ENCODE results near the gene CCDC57. TPM values are rescaled to one million over a fixed set of nuclear protein-coding genes. Genes with fewer than 3 reads are reported as not detected.

Gene CCDC57
- total and polyA plus RNA-seq, 2 experiments from 2014 or later, result 10.6 to 15.3 TPM

DNA sequence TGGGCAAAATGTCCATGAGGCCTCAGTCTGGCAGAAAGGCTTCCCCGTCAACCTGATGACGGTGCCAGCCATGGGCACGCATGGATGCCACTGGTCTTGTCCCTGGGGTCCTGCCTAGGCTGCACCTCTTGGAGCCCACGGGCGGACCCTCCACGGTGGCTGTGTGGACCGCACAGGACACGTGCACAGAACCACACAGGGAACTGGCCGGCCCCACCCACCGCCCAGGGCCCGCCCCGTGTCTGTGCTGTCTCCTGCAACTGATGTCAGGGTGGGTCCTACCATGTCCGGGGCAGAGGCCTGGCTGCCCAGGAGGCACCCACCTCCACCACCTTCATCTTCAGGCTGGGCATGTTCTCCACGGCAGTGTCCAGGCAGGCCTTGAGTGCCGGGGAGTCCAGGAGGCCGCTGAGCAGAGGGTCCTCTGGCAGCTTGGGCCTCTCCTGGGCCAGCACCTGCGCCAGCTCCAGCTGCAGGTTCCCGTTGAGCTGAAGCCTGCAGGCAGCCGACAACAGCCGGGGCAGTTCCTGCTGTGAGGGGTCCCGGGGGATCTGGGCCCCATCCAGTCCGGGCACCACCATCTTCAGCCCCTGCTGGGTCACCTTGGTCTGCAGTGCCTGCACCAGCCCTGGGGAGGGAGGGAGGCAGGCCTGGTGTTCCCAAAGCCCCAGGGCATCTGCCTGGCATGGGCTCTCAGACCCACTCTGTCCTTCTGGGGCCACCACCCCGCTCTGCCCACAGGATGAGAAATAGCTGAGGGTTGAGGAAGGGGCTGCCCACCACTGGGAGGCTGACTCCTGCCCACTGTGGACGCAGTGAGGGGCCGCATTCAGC is 126.5 kb downstream of the CCDC57 start:
- H4K20me1 ChIP-seq (ENCODE audit: insufficient read depth), result no peaks in the 10 kb centered on the region
- 93 to 98% methylated on average over 21 to 24 of the region's 25 CpGs for WGBS, 2 experiments (ENCODE audit: low coverage in 1 of 2, low lambda C conversion rate in 2 of 2, missing lambda C conversion rate in 2 of 2)
- no peak overlapping the region for H2AFZ ChIP-seq
- DNase-seq, result no peak
- no peak for TF ChIP-seq EZH2 (IDR thresholded peaks at IDR 0.05; ENCODE audit: insufficient read depth, poor library complexity, severe bottlenecking)
- TF ChIP-seq EZH2phosphoT487 (IDR thresholded peaks at IDR 0.05; ENCODE audit: insufficient read depth, low read depth), result no peak
- no peaks in the 10 kb centered on the region for H3K79me2 ChIP-seq (ENCODE audit: insufficient read depth)
- no peaks in the 10 kb centered on the region for H3K9me2 ChIP-seq (ENCODE audit: insufficient read depth)
- no peaks in the 10 kb centered on the region for H3K4me1 ChIP-seq (ENCODE audit: insufficient read depth)
- peaks cover 7% of the 10 kb centered on the region; the same call in 1 of the 2 replicates for H3K36me3 ChIP-seq (ENCODE audit: low read depth)
- no peak overlapping the region for H3K9ac ChIP-seq
- no peak overlapping the region for H3K4me3 ChIP-seq
- no peak overlapping the region for H3K4me2 ChIP-seq (ENCODE audit: unreplicated experiment)
- no peaks in the 10 kb centered on the region for H3K9me3 ChIP-seq (ENCODE audit: low read depth)
- no peak overlapping the region for H3K27ac ChIP-seq
- no peaks in the 10 kb centered on the region for H3F3A ChIP-seq (ENCODE audit: insufficient read depth)
- in situ Hi-C loops (cut with MboI), result no loop called here
- no peaks in the 10 kb centered on the region for H3K27me3 ChIP-seq (replicated peaks; ENCODE audit: insufficient read depth)

GRCh38 chr17:82085031-82085861 is 127.4 kb downstream of the CCDC57 start:
- H3F3A ChIP-seq (ENCODE audit: insufficient read depth), result no peaks in the 10 kb centered on the region
- no peaks in the 10 kb centered on the region for H3K36me3 ChIP-seq (ENCODE audit: low read depth)
- no peak overlapping the region for H3K9ac ChIP-seq
- H3K27ac ChIP-seq, result no peak overlapping the region
- WGBS, 2 experiments (ENCODE audit: low coverage in 1 of 2, low lambda C conversion rate in 2 of 2, missing lambda C conversion rate in 2 of 2), result 94 to 95% methylated on average over 13 to 49 of the region's 49 CpGs
- no peaks in the 10 kb centered on the region for H3K4me1 ChIP-seq (ENCODE audit: insufficient read depth)
- in situ Hi-C loops (cut with MboI), result no loop called here
- no peak overlapping the region for H2AFZ ChIP-seq
- no peaks in the 10 kb centered on the region for H3K9me3 ChIP-seq (ENCODE audit: low read depth)
- H4K20me1 ChIP-seq (ENCODE audit: insufficient read depth), result no peaks in the 10 kb centered on the region
- H3K79me2 ChIP-seq (ENCODE audit: insufficient read depth), result no peaks in the 10 kb centered on the region
- H3K4me3 ChIP-seq, result no peak overlapping the region
- H3K9me2 ChIP-seq (ENCODE audit: insufficient read depth), result no peaks in the 10 kb centered on the region
- no peaks in the 10 kb centered on the region for H3K27me3 ChIP-seq (replicated peaks; ENCODE audit: insufficient read depth)
- no peak for TF ChIP-seq EZH2 (IDR thresholded peaks at IDR 0.05; ENCODE audit: insufficient read depth, poor library complexity, severe bottlenecking)
- no peak for TF ChIP-seq EZH2phosphoT487 (IDR thresholded peaks at IDR 0.05; ENCODE audit: insufficient read depth, low read depth)
- H3K4me2 ChIP-seq (ENCODE audit: unreplicated experiment), result no peak overlapping the region
- no peak for DNase-seq

GRCh38 chr17:82084373-82085030 is 128.1 kb downstream of the CCDC57 start:
- Histone ChIP-seq H4K20me1 (ENCODE audit: insufficient read depth) (no peaks in the 10 kb centered on the region), H3K9ac (no peak overlapping the region), H3K9me2 (ENCODE audit: insufficient read depth) (no peaks in the 10 kb centered on the region), H3K4me1 (ENCODE audit: insufficient read depth) (no peaks in the 10 kb centered on the region), H3F3A (ENCODE audit: insufficient read depth) (no peaks in the 10 kb centered on the region), H2AFZ (no peak overlapping the region), H3K27me3 (replicated peaks; ENCODE audit: insufficient read depth) (no peaks in the 10 kb centered on the region), H3K79me2 (ENCODE audit: insufficient read depth) (no peaks in the 10 kb centered on the region), H3K36me3 (ENCODE audit: low read depth) (no peaks in the 10 kb centered on the region), H3K9me3 (ENCODE audit: low read depth) (no peaks in the 10 kb centered on the region), H3K4me2 (ENCODE audit: unreplicated experiment) (no peak overlapping the region), H3K4me3 (no peak overlapping the region), H3K27ac (no peak overlapping the region)
- no peak for TF ChIP-seq EZH2phosphoT487 (IDR thresholded peaks at IDR 0.05; ENCODE audit: insufficient read depth, low read depth)
- TF ChIP-seq EZH2 (IDR thresholded peaks at IDR 0.05; ENCODE audit: insufficient read depth, poor library complexity, severe bottlenecking), result no peak
- in situ Hi-C loops (cut with MboI), result no loop called here
- no peak for DNase-seq
- 87 to 89% methylated on average over 27 to 31 of the region's 31 CpGs for WGBS, 2 experiments (ENCODE audit: low coverage in 1 of 2, low lambda C conversion rate in 2 of 2, missing lambda C conversion rate in 2 of 2)
